GM20431 (cell line): ENCODE data around the gene PTPN18.
"Not testable (repeated sequence)": the region's sequence is repeated elsewhere in the genome, so short reads cannot be mapped to it uniquely, and the experiment has no call there.

Experiments used
- in situ Hi-C: fragments of 300-500 bp; cut with MseI, MboI; formaldehyde crosslinking; loops from one replicate; pipeline ENCODE4 v1.15.0; 2020; ENCODE audit warnings: low sequenced_read_pairs; ENCODE audit not compliant: unreplicated experiment

Gene PTPN18

GRCh38 chr2:130393318-130393910 is 37.6 kb downstream of the PTPN18 start:
- in situ Hi-C loops = no loop called here

DNA sequence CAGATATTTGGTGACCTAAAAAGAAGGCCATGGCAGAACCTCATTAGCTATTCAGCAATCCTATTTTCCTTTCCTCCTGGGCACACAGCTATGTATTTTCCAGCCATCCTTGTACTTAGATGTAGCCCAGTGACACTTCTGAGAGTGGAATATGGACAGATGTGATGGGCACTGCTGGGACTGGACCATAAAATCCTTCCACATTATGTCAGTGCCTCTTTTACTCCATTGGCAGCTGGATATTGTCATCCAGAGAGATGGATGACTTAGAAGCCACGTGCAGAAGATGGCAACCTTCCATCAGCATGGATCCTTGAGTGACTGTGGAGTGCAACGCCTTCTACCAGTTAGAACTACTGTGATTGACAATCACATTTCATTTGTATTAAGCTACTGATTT is 50.4 kb downstream of the PTPN18 start:
- in situ Hi-C loops = not testable (repeated sequence)

DNA sequence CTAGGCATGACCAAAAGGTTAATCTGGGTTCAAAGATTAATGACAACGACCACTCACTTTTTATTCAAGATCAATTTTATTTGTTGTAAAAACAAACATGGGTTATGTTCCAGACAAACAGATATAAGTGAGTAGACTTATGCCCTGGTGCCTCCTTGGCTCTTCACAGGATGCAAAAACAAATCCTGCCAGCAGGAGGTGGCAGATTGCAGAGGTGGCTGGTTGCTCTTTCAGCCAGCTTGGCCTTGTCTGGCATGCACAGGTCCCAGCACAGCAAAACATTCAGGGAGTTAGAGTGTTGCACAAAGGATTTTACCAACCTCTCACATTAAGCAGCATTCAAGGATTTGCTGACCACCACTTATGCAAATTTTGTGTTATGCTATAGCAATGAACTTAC is 60.8 kb downstream of the PTPN18 start:
- in situ Hi-C loops = not testable (repeated sequence)

- in situ Hi-C loops = not testable (repeated sequence)
Observed at GRCh38 chr2:130418845-130419244, 63.0 kb downstream of the PTPN18 start.
